B cell (primary cell): ENCODE data around the gene SSC4D.

Experiments used
- EZH2 ChIP-seq: IDR thresholded peaks from 2 replicates; pipeline ENCODE4 v1.6.1; 2012; ENCODE audit warnings: borderline replicate concordance, low read depth, mild to moderate bottlenecking, moderate library complexity, low read length; ENCODE audit not compliant: insufficient read depth, poor library complexity, severe bottlenecking
- TF ChIP-seq, protein P1 (sequence below): fragments of 200-600 bp; IDR thresholded peaks from one replicate; pipeline ENCODE4 v1.8.0; 2022; ENCODE audit warnings: antibody characterized with exemption, mild to moderate bottlenecking

DNA sequence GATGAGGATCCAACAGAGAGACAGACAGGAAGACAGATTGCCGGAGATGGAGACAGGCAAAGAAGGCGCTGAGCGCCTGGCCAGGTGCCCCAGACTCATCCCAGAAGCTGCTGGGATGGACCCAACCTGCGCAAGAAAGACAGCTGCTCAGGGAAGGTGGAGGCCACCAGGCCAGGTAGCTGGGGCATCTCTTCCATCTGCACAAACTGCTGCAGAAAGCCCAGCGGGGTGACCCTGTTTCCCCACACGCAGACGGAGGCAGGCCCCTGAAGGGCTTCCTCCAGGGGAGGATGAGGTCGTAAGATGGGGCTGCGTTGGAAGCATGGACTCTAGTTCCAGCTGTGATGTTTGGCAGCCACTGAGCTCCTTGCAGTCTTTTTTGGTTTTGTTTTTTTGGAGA, 34.2 kb downstream of the SSC4D start:
- TF ChIP-seq, protein P1, sequence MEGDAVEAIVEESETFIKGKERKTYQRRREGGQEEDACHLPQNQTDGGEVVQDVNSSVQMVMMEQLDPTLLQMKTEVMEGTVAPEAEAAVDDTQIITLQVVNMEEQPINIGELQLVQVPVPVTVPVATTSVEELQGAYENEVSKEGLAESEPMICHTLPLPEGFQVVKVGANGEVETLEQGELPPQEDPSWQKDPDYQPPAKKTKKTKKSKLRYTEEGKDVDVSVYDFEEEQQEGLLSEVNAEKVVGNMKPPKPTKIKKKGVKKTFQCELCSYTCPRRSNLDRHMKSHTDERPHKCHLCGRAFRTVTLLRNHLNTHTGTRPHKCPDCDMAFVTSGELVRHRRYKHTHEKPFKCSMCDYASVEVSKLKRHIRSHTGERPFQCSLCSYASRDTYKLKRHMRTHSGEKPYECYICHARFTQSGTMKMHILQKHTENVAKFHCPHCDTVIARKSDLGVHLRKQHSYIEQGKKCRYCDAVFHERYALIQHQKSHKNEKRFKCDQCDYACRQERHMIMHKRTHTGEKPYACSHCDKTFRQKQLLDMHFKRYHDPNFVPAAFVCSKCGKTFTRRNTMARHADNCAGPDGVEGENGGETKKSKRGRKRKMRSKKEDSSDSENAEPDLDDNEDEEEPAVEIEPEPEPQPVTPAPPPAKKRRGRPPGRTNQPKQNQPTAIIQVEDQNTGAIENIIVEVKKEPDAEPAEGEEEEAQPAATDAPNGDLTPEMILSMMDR: no peak
- TF ChIP-seq EZH2: no peak
